DOHH2 (cell line): ENCODE measurements around the gene EVL.

Experiments used
- EZH2phosphoT487 ChIP-seq: fragments of 200-600 bp; sonication (generic); IDR thresholded peaks from 2 replicates; pipeline ENCODE4 v1.6.1; 2017; ENCODE audit warnings: borderline replicate concordance, mild to moderate bottlenecking, antibody characterized with exemption, low read length, moderate library complexity, mixed read lengths
- TF ChIP-seq, protein P1 (sequence below): fragments of 200-600 bp; sonication (generic); IDR thresholded peaks from one replicate; pipeline ENCODE4 v1.5.1; 2014; ENCODE audit warnings: antibody characterized with exemption, mild to moderate bottlenecking, low read depth, low read length; ENCODE audit not compliant: poor library complexity, severe bottlenecking

DNA sequence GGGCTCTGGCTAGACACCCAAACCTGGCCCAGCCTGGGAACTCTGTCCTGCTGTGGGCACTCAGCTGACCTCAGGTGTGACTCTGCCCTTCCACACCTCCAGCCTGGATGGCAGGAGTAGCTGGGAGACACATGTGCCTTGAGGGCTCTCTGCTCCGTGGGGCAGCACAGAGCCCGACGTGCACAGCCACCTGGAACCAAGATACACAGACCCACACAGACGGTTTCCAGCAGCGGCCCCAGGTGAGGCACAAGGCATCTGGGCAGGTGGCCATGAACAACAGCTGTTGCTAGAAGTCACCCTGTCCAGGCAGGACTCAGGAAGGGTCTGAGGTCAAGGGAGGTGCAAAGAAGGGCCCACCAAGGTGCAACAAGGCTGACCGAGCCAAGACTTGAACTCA is 88.3 kb downstream of the EVL start:
- TF ChIP-seq, protein P1, sequence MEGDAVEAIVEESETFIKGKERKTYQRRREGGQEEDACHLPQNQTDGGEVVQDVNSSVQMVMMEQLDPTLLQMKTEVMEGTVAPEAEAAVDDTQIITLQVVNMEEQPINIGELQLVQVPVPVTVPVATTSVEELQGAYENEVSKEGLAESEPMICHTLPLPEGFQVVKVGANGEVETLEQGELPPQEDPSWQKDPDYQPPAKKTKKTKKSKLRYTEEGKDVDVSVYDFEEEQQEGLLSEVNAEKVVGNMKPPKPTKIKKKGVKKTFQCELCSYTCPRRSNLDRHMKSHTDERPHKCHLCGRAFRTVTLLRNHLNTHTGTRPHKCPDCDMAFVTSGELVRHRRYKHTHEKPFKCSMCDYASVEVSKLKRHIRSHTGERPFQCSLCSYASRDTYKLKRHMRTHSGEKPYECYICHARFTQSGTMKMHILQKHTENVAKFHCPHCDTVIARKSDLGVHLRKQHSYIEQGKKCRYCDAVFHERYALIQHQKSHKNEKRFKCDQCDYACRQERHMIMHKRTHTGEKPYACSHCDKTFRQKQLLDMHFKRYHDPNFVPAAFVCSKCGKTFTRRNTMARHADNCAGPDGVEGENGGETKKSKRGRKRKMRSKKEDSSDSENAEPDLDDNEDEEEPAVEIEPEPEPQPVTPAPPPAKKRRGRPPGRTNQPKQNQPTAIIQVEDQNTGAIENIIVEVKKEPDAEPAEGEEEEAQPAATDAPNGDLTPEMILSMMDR: no peak
- no peak for TF ChIP-seq EZH2phosphoT487
